Measurements from ENCODE around the gene ZBTB24. TPM values are rescaled to one million over a fixed set of nuclear protein-coding genes. Genes with fewer than 3 reads are reported as not detected.

The ZBTB24 gene
- total RNA-seq, 2 donors from 2014 or later, result 9.8 to 9.9 TPM

DNA sequence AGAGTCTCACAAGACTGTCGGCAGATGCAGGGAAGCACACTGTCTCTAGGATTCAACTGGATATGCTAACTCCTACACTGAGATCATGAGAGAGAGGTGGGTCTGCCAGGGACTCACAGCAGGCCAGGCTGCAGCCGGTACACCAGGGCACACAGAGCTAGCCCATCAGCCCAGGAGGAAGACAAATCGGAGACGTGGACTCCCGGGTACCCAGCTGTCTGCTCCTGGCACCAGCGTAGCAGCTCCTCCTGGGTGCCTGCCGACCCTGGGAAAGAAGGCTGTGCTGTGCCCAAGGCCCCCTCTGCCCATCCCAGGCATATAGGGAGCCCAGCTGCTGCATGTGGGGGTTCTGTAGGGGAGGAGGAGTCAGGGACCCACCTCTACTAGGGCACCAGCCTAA lies 34.4 kb downstream of the ZBTB24 start:
- Mint-ChIP-seq H3K4me1 (ENCODE audit: low read depth in 2 of 2) (peaks cover 7 to 20% of the 10 kb centered on the region in 2 donors), H3K27me3 (no peaks in the 10 kb centered on the region), H3K36me3 (no peaks in the 10 kb centered on the region), H3K4me3 (no peak overlapping the region), H3K9me3 (no peaks in the 10 kb centered on the region), H3K27ac (peak overlapping the region in 1 of 2 donors; percentile 64)
- no peak for DNase-seq (ENCODE audit: low spot score)
- no peak for ATAC-seq

DNA sequence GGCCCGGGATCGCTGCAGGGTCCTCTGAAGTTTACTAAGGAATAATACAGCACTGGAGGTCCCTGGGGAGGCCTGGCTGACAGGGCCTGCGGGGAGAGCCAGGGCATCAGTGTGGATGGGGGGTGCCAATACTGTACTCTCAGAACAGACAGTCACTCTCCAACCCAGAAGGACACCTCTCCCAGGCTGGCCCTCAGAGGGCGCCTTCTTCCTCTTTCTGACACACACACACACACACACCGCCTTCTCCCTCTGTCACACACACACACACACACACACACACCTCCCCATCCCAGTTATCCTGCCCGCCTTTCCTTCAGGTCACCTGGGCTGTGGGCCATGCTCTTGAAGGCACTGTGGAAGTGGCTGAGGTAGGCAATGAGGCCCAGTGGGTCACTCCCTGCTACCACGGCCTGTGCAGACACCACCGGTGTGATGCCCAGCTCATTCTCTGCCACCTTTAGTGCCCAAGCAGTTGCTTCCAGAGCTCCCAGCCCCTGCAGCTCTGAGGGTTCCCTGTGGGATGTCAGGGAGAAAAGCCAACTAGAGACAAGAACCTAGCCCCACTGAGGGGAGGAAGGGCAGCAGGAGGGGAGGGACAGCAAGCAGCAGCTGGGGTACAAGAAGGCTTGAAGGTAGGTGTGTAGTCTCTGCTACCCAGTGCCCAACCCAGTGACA lies 35.0 kb downstream of the ZBTB24 start:
- H3K9me3 Mint-ChIP-seq, result no peaks in the 10 kb centered on the region
- H3K27me3 Mint-ChIP-seq, result no peaks in the 10 kb centered on the region
- H3K27ac Mint-ChIP-seq, result peak overlapping the region in 1 of 2 donors; percentile 64
- DNase-seq (ENCODE audit: low spot score) (no peak), ATAC-seq (no peak)
- no peaks in the 10 kb centered on the region for H3K36me3 Mint-ChIP-seq
- H3K4me3 Mint-ChIP-seq, result no peak overlapping the region
- H3K4me1 Mint-ChIP-seq (ENCODE audit: low read depth in 2 of 2), result peaks cover 7 to 23% of the 10 kb centered on the region in 2 donors

DNA sequence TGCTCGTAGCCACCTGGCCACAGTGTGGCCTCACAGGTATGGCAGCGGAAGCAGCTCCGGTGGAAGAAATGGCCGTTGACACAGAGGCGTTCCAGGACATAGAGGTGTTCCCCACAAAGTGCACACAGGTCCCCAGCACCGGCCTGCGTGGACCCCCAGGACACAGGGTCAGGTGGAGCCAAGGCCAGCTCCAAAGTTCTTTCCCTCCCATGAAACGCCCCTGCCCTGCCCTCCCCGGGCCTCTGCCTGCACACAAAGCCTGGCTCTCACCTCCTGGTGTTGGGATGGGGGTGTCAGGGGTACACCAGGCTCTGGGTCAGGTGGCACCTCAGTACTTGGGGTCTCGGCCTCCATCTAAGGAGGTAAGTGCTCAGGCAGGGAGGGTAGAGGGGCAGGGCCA lies 35.9 kb downstream of the ZBTB24 start:
- Mint-ChIP-seq H3K4me1 (ENCODE audit: low read depth in 2 of 2) (peaks cover 8 to 27% of the 10 kb centered on the region in 2 donors), H3K36me3 (no peaks in the 10 kb centered on the region)

DNA sequence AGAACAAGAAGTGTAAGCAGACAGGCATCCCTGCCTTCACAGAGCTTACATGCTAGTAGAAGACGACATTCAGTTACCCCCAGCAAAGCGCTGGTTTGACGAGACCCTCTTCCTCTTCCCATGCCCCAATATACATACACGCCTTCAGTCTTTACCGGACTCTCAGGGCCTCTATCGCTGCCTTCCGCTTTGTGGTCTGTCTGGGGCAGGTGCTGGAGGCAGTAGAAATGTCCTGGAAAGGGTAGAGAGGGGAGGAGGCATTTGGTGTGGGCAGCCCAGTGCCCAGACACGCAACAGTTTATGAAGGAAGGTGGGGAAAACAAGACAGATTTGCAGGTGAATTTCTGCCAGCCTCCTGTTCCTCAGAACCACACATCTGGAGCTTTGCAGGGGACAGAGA lies 36.5 kb downstream of the ZBTB24 start:
- Mint-ChIP-seq H3K27me3 (no peaks in the 10 kb centered on the region), H3K4me3 (no peak overlapping the region), H3K27ac (no peak overlapping the region), H3K9me3 (no peaks in the 10 kb centered on the region), H3K4me1 (ENCODE audit: low read depth in 2 of 2) (peaks cover 14 to 32% of the 10 kb centered on the region in 2 donors), H3K36me3 (no peaks in the 10 kb centered on the region)
- no peak for DNase-seq (ENCODE audit: low spot score)
- ATAC-seq, result no peak

More for the DNA sequence above, 35.9 kb downstream of the ZBTB24 start:
- Mint-ChIP-seq H3K27ac (no peak overlapping the region), H3K27me3 (no peaks in the 10 kb centered on the region), H3K4me3 (no peak overlapping the region), H3K9me3 (no peaks in the 10 kb centered on the region)
- DNase-seq (ENCODE audit: low spot score) (no peak), ATAC-seq (no peak)

DNA sequence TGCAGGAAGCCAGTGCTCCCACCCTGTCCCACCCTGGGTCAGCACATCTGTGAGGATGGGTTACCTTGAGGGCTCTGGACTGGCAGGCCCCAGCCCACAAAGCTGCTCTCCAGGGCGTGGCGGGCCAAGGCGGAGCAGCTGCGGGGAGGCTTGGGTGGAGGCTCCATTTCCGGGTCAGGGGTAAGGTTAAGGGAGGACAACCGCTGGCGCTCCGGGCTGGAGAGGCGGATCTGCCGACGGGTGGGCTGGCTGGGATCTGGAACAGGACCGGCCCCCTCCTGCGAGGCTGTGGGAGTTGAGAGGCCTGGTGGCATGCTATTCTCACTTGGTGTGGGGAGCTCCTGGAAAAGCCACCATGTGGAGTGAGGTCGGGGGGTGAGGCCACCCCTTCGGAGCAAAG lies 36.9 kb downstream of the ZBTB24 start:
- Mint-ChIP-seq H3K27ac (no peak overlapping the region), H3K4me1 (ENCODE audit: low read depth in 2 of 2) (peaks cover 18 to 36% of the 10 kb centered on the region in 2 donors), H3K27me3 (no peaks in the 10 kb centered on the region), H3K9me3 (no peaks in the 10 kb centered on the region), H3K36me3 (no peaks in the 10 kb centered on the region), H3K4me3 (no peak overlapping the region)
- ATAC-seq, result no peak
- no peak for DNase-seq (ENCODE audit: low spot score)

DNA sequence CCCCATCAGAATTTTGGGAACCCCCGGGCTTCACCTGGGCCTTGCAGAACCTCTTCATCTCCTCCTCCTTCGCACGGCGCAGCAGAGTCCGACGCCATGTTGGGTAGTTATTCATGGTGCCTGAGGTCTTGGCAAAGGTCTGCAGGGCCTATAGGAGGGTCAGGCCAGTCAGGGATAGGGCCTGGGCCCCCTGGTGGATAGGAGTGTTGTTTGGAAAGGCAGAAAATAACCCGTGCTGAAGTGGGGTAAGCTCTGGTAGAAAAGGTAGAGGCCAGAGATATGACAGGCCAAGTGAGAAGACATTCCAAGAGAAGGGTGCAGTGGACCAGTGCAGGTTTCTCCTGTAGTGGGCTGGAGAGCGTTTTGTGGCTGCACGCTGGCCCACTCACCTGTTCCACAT lies 37.6 kb downstream of the ZBTB24 start:
- DNase-seq (ENCODE audit: low spot score) (no peak), ATAC-seq (no peak)
- Mint-ChIP-seq H3K9me3 (no peaks in the 10 kb centered on the region), H3K4me1 (ENCODE audit: low read depth in 2 of 2) (peaks cover 18 to 33% of the 10 kb centered on the region in 2 donors), H3K36me3 (no peaks in the 10 kb centered on the region), H3K27me3 (no peaks in the 10 kb centered on the region), H3K4me3 (no peak overlapping the region), H3K27ac (no peak overlapping the region)

DNA sequence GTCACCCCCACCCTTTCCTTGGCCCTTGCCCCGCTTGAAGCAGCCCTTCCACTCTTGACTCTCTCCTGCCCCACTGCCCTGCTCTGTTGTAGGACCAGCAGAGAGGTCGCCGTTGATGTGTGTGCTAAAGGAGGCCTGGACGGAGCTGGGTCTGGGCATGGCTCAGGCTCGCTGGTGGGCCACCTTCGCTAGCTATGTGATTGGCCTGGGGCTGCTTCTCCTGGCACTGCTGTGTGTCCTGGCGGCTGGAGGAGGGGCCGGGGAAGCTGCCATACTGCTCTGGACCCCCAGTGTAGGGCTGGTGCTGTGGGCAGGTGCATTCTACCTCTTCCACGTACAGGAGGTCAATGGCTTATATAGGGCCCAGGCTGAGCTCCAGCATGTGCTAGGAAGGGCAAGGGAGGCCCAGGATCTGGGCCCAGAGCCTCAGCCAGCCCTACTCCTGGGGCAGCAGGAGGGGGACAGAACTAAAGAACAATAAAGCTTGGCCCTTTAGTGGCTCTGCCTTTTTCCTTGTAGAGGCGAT lies 39.5 kb downstream of the ZBTB24 start:
- Mint-ChIP-seq H3K4me3 (no peak overlapping the region), H3K27ac (no peak overlapping the region), H3K36me3 (no peaks in the 10 kb centered on the region), H3K4me1 (ENCODE audit: low read depth in 2 of 2) (peaks cover 14 to 24% of the 10 kb centered on the region in 2 donors), H3K27me3 (no peaks in the 10 kb centered on the region), H3K9me3 (no peaks in the 10 kb centered on the region)
- no peak for DNase-seq (ENCODE audit: low spot score)
- no peak for ATAC-seq

DNA sequence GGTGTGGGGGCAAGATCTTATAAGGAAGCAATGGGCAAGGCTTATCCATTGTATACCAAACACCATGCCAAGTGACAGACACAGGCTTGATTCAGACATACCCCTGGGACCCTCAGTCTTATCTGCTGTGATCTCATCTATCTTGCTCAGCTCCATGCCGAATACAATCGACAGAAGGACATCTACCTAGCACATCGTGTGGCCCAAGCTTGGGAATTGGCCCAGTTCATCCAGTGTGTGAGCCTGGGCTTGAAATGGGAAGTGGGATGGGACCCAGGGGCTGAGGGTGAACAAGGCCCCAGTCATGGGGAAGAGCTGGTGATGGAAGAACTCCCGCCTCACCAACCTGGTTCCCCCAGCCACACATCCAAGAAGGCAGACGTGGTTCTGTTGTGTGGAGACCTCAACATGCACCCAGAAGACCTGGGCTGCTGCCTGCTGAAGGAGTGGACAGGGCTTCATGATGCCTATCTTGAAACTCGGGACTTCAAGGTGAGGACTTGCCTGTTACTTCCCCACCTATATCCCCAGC lies 40.6 kb downstream of the ZBTB24 start:
- Mint-ChIP-seq H3K27ac (peak overlapping the region; percentile 70 to 77), H3K4me3 (no peak overlapping the region), H3K27me3 (no peaks in the 10 kb centered on the region), H3K4me1 (ENCODE audit: low read depth in 2 of 2) (peaks cover 14 to 19% of the 10 kb centered on the region in 2 donors), H3K9me3 (no peaks in the 10 kb centered on the region), H3K36me3 (no peaks in the 10 kb centered on the region)
- no peak for DNase-seq (ENCODE audit: low spot score)
- ATAC-seq, result no peak

DNA sequence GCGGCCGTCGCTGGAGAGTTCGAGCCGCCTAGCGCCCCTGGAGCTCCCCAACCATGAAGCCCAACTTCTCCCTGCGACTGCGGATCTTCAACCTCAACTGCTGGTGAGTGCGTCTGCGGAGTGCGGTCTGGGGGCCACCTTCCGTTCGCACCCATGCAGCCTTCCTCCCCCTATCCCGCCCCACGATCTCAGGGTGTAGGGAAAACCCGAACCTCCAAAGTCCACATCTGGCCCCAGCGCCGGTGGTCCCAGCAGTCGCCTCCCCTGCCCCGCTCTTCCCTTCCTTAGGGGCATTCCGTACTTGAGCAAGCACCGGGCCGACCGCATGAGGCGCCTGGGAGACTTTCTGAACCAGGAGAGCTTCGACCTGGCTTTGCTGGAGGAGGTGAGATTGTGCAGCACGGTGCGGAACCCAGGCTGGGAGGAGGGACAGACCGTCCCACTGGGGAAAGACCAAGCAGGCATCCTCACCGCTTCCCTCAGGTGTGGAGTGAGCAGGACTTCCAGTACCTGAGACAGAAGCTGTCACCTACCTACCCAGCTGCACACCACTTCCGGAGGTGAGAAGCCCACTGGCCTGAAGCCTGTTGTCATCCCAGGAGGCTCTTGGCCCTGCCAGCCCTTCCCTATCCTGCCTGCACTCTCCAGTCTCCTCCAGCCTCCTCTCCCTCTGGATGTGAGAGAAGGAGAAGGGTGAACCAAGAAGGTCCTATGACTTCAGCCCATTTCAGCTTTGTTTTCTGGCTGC lies 41.8 kb downstream of the ZBTB24 start:
- Mint-ChIP-seq H3K27ac (peak overlapping the region; percentile 70 to 77), H3K36me3 (no peaks in the 10 kb centered on the region), H3K27me3 (no peaks in the 10 kb centered on the region), H3K4me1 (ENCODE audit: low read depth in 2 of 2) (peaks cover 14 to 19% of the 10 kb centered on the region in 2 donors), H3K9me3 (no peaks in the 10 kb centered on the region), H3K4me3 (peak overlapping the region; percentile 90)
- DNase-seq (ENCODE audit: low spot score), result peak; percentile 67
- ATAC-seq, result peak; percentile 48 to 52

DNA sequence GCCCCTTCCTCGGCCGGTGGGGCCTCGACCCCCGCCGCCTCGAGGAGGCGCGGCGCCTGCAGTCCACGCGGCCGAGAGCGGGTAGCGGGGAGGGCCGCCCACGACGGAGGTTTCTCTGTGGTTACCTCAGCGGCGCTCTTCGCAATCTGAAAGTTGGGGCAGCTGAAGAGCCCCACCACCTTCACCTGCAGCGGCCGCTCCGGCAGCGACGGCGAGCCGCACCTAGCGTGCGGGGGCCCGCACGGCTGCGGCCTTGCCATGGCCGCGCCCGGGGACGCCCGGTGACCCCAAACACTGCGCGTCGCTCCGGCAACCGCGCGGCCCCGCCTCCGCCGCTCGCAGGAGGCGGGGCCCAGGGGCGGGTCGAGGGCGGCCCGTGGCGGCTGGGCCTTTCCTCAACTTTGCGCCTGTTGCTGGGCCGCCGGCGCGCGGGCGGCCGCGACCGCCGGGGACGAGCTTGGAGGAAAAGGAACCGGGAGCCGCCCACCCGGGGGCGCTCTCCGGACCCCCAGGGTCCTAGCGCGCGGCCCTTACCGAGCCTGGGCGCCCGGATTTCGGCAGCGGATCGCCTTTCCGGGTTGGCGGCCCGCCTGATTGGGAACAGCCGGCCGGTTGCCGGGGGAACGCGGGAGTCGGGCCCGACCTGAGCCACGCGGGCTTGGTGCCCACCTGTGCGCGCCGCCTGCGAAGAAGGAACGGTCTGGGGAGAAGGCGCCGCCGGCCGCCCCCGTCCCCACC lies 42.5 kb downstream of the ZBTB24 start, which contains the start of the genes PPIL6 and SMPD2:
Gene PPIL6, minus strand, starts transcription at position 298 of the 738 bp plus-strand sequence. Its CDS starts 38 bp downstream, at position 260.
Gene SMPD2, plus strand, starts transcription at position 394 of the 738 bp plus-strand sequence. CDS start 398 bp downstream, outside the sequence.
- DNase-seq (ENCODE audit: low spot score), result peak; percentile 83
- H3K27me3 Mint-ChIP-seq, result no peaks in the 10 kb centered on the region
- no peaks in the 10 kb centered on the region for H3K36me3 Mint-ChIP-seq
- peak within 1 kb of the TSS; percentile 70 to 77 for H3K27ac Mint-ChIP-seq
- ATAC-seq, result peak; percentile 95 to 97
- peak within 1 kb of the TSS; percentile 90 for H3K4me3 Mint-ChIP-seq
- no peaks in the 10 kb centered on the region for H3K9me3 Mint-ChIP-seq
- H3K4me1 Mint-ChIP-seq (ENCODE audit: low read depth in 2 of 2), result peaks cover 14 to 19% of the 10 kb centered on the region in 2 donors

DNA sequence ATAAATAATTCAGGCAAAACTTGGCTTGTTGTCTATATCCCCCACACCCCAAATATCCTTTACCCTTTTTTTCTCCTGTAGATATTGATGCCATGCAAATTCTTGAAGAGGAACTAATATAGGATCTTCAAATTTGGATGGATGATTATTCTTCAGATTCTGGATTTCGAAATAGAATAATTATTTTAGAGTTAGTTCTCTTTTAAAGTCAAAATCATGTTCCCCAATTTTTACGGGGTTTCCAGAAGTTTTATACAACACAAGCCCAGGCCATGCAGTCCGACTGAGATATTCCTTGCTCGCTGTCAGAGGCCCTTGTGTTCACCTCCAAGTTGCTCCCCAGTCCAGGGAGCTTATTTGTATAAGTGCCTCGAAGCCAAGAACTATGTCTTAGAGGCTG lies 47.0 kb downstream of the ZBTB24 start:
- Mint-ChIP-seq H3K4me1 (ENCODE audit: low read depth in 2 of 2) (peaks cover 0 to 4% of the 10 kb centered on the region in 2 donors), H3K9me3 (no peaks in the 10 kb centered on the region), H3K27me3 (peaks cover 2 to 7% of the 10 kb centered on the region in 2 donors), H3K27ac (no peak overlapping the region), H3K4me3 (no peak overlapping the region), H3K36me3 (no peaks in the 10 kb centered on the region)
- DNase-seq (ENCODE audit: low spot score) (no peak), ATAC-seq (no peak)

DNA sequence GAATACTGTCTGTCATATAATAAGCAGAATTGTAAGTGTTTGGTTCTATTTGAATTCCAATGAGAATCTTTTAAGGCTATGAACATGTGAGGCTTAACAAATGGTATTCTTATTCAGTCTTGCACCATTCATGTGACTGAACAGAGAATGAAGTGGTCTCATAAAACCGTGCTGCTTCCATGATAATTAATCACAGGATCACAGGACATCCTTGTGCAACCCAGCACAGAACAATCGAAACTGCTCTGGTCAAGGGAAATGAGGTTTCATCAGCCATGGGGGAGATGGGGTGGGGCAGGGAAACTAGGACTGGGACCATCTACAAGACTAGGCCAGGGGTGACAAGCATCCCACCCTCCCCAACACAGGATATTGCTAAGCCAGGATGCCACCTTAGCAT lies 48.6 kb downstream of the ZBTB24 start:
- H3K4me1 Mint-ChIP-seq (ENCODE audit: low read depth in 2 of 2), result no peaks in the 10 kb centered on the region
- peaks cover 2 to 13% of the 10 kb centered on the region in 2 donors for H3K27me3 Mint-ChIP-seq
- ATAC-seq (no peak), DNase-seq (ENCODE audit: low spot score) (no peak)
- no peaks in the 10 kb centered on the region for H3K9me3 Mint-ChIP-seq
- no peak overlapping the region for H3K27ac Mint-ChIP-seq
- no peaks in the 10 kb centered on the region for H3K36me3 Mint-ChIP-seq
- no peak overlapping the region for H3K4me3 Mint-ChIP-seq

DNA sequence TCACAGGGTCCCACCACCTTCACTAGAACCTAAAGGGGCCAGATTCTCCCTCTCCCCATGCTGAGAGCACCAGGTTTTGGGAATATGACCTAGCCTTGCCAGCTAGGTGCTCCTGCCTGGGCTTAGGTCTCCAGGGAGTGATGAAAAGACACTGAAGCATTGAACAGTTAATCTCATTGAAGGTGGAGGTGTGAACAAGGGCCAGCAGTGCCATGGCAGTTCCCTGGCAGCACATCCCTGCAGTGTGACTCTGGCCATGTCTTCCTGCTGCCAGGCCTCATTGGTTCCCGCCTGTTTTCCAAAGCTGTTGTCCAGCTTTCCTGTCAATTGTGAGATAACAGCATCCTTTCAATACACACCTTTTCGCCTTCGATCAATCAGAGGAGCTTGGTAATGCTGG lies 53.5 kb downstream of the ZBTB24 start:
- no peak for DNase-seq (ENCODE audit: low spot score)
- Mint-ChIP-seq H3K4me3 (no peak overlapping the region), H3K27me3 (peaks cover 9 to 17% of the 10 kb centered on the region in 2 donors), H3K27ac (no peak overlapping the region), H3K9me3 (no peaks in the 10 kb centered on the region), H3K36me3 (no peaks in the 10 kb centered on the region), H3K4me1 (ENCODE audit: low read depth in 2 of 2) (peaks cover 0 to 2% of the 10 kb centered on the region in 2 donors)
- ATAC-seq, result no peak
